ENCODE data around the gene MAGI2.

DNA sequence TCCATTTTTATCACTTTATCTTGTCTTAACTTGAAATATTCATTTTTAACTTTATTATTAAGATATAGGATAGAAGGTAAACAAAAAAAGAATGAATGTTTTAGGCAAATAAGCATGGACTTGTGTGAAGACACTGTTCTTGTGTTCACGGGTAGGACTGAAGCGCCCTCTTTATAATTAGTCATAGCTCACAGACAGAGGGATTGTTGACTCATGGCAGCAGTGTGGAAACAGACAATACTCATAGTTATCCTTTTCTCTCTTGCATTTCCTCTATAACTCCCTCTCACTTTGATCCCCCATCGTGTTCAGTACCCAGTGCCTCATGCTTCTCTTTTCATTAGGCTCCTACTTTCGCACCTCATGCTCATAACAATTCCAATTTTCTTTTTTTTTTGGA, 923.1 kb downstream of the MAGI2 start:
- no peak for TF ChIP-seq POLR2AphosphoS5 (IDR thresholded peaks at IDR 0.05; ENCODE audit: low read depth, low read length)
- TF ChIP-seq POLR2A (IDR thresholded peaks at IDR 0.05; ENCODE audit: low read depth, low read length), result no peak
- no peak for TF ChIP-seq TAF1 (IDR thresholded peaks at IDR 0.05; ENCODE audit: low read depth, low read length)
- TF ChIP-seq POU2F2 (IDR thresholded peaks at IDR 0.05; ENCODE audit: low read depth, low read length), result no peak
- no peak for TF ChIP-seq SPI1 (IDR thresholded peaks at IDR 0.05; ENCODE audit: low read depth, low read length)

All from GM12891 (cell line).